HG02938 (cell line): ENCODE results near the gene SRPK1.
"Not testable (repeated sequence)": the region's sequence is repeated elsewhere in the genome, so short reads cannot be mapped to it uniquely, and the experiment has no call there.

Source experiments
- ATAC-seq: cut with Tn5 transposase; IDR thresholded peaks from one replicate; pipeline ENCODE4 v1.9.1; 2021; ENCODE audit warnings: mild to moderate bottlenecking, moderate library complexity; ENCODE audit not compliant: unreplicated experiment

SRPK1 gene

DNA sequence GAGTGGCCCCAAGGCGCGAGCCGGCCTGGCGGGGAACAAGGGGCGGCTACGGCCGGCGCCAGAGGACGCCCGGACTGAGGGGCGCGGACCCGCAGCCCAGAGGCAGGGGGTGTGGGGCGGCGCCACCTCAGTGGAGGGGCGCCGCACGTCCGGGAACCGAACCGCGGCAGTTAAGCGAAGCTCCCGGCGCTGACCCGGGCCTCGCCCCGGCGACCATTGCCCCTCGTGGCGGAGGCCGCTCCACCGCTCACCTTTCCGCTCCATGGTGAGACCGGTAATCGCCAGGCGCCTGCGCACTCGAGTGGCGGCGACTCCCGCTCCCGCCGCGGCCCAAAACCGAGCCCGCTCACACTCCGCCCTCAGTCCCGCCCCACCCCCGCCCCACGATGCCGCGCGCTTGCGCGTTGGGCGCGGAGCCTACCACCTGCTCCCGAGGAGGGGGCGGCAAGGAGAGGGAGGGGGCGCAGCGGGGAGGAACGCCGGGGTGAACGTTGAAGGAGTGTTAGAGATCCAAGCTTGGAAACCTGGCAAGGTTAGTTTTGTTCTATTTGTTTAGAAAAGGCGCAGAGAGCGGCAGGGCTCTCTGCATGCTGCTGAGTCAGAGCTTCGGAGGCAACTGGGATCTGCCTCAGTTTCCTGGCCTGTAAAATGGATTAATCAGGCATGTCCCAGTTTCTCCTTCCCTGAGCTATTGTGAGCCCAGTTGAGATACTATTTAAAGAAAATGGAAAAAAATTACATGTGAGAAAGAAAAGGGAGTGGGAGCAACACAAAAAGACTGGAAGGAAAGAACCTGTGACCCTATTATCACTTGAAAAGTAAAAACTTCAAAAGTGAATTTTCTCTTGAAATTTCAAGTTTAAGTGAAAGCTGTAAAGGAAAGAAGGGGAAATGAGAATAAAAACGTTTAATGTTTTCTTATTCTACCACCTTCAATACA lies at the start of gene SRPK1:
Gene SRPK1 (minus strand): TSS at position 306 of the 940 bp plus-strand sequence. CDS start 42 bp downstream, at position 264.
- ATAC-seq: peak; percentile 68

DNA sequence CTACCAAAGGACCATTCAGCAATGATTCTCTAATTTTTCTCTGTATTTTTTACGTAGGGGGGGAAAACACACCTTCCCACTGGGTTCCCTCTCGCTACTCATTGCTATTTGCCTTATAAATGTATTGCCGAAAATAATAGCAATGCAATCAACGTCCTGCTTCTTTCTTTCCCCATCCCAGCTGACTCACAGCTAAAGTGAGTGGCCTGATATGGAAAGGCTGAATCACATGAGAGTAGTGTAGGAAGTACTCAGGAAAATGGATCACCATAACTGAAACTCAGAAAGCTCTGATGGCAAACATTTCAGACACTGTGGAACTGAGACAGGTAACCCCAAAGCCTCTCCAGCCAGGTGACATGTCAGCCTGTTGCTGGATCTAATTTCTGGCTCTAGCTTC lies 49.3 kb upstream of the SRPK1 start:
- no peak for ATAC-seq

- ATAC-seq: no peak
Measured at GRCh38 chr6:35969646-35970045, 48.7 kb upstream of the SRPK1 start.

- no peak for ATAC-seq
Measured at GRCh38 chr6:35968821-35969220, 47.9 kb upstream of the SRPK1 start.

GRCh38 chr6:35967076-35967774 lies 46.3 kb upstream of the SRPK1 start:
- no peak for ATAC-seq

GRCh38 chr6:35962779-35963560 lies 42.1 kb upstream of the SRPK1 start:
- no peak for ATAC-seq

GRCh38 chr6:35960187-35960586 lies 39.3 kb upstream of the SRPK1 start:
- no peak for ATAC-seq

DNA sequence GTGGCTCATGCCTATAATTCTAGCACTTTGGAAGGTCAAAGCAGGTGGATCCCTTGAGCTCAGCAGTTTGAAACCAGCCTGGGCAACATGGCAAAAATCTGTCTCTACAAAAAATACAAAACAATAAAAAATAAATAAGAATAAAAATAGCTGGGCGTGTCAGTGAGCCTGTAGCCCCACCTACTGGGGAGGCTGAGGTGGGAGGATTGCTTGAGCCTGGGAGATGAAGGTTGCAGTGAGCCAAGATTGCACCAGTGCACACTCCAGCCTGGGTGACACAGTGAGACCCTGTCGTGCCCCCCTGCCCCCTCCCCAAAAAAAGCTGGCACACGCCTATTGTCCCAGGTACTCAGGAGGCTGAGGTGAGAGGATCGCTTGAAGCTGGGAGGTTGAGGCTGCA lies 35.1 kb upstream of the SRPK1 start:
- no peak for ATAC-seq

DNA sequence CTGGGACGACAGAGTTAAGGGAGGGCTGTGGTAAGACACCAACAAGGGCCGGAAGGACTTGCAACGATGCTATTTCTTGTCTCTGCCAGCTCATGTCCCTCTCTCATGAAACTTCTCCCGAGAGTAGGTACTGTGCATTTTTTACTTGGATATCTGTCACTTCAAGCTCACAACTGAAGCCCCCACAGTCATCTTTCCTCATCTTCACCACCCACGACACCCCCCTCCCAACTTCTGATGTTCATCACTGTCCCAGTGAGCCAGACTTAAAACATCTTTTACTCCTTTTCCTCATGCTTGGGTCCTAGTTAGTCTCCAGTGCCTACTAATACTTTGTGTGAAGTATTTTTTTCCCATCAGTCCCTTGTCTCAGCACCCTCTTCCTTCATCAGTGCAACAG lies 34.6 kb upstream of the SRPK1 start:
- no peak for ATAC-seq

- no peak for ATAC-seq
Measured at GRCh38 chr6:35955071-35955470, 34.2 kb upstream of the SRPK1 start.

DNA sequence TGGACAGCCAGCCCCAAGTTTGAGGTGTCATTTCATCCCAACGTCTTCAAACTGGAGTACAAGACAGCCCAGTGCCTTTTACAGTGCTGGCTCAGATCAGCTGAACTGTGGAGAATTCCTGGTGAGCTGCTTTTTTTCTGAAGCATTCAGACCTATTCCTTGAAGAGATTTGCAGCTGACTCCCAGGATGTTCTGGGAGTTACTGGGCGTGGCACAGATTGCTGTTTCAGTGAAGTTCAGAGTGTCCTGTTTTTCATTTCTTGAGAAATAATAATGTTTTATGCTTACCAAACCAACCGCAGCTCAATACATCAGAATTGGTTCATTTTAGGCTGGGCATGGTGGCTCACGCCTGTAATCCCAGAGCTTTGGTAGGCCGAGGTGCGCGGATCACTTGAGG lies 33.4 kb upstream of the SRPK1 start:
- ATAC-seq: no peak

DNA sequence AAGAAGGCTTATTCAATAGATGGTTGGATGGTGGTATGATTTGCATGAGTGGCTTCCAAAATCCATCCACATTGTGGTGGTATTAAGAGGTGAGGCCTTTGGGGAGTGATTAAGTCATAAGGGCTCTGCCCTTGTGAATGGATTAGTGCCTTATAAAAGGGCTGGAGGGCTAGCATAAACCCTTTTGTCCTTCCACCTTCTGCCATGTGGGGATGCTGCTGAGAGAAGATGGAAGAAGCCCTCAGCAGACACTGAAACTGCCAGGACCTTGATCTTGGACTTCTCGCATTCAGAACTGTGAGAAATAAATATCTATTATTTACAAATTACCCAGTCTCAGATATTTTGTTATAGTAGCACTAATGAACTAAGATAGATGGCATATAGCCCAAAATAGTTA lies 27.8 kb upstream of the SRPK1 start:
- no peak for ATAC-seq

DNA sequence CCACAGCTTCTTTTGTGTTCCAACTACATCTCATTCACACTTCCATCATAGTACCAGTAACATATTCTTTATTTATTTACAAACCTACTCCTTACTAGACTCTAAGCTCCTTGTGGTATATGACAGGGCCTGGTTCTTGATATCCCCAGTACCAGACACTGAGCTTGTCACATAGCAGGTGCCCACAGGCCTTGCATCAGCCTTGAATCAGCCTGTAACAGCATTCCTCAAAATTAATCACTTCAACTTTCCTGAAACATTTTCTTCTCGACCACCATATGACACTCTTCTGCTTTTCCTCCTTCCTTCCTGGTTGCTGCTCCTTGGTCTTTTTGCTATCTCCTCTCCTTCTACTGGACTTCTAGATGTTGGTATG lies 24.7 kb upstream of the SRPK1 start:
- ATAC-seq: no peak

DNA sequence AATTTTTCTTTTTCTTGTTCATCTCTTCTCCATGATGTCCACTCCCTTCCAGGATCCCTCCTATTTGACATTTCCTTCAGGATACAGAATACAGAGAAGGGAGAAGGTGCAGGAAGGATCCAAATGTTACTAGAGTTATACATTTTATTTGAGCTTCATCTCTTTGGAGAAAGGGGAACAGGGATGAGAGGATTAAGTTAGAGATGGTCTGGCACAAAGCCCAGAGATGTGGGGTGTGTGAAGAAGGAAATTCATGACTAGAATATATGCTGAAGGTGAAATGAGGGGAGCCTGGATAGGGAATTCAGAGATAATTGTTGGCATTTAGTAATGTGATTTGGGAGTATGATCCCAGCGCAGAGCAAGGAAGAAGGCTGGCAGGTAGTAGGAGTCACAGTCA lies 22.5 kb upstream of the SRPK1 start:
- no peak for ATAC-seq

GRCh38 chr6:35942355-35942754 lies 21.5 kb upstream of the SRPK1 start:
- no peak for ATAC-seq

DNA sequence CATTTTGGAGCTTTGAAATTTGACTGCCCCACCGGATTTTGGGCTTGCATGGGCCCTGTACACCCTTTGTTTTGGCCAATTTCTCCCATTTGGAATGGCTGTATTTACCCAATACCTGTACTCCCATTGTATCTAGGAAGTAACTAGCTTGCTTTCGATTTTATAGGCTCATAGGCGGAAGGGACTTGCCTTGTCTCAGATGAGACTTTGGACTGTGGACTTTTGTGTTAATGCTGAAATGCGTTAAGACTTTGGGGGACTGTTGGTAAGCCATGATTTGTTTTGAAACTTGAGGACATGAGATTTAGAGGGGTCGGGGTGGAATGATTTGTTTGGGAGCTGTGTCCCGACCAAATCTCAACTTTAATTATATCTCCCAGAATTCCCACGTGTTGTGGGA lies 20.3 kb upstream of the SRPK1 start:
- not testable (repeated sequence) for ATAC-seq

- ATAC-seq: not testable (repeated sequence)
Measured at GRCh38 chr6:35940014-35940413, 19.1 kb upstream of the SRPK1 start.

GRCh38 chr6:35939259-35939658 lies 18.4 kb upstream of the SRPK1 start:
- not testable (repeated sequence) for ATAC-seq

DNA sequence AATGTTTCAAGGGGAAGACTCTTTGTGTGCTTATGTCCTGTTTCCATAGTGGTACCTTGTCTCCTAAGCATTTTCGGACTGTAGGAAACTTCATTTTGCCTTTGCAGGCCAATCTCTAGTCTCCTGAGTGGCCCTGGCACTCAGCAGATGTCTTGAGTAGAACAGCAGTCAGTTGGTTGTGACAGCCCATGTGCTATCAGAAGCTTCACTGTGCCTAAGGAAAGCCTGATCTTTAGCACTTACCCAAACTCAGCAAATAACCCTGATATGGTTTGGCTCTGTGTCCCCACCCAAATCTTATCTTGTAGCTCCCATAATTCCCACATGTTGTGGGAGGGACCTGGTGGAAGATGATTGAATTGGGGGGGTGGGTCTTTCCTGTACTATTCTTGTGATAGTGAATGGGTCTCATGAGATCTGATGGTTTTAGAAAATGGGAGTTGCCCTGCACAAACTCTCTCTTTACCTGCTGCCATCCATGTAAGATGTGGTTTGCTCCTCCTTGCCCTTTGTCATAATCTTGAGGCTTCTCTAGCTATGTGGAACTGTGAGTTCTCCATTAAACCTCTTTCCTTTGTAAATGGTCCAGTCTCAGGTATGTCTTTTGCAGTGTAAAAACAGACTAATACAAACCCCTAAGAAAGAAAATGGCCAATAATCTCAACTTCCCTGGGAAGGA lies 15.9 kb upstream of the SRPK1 start:
- ATAC-seq: no peak

DNA sequence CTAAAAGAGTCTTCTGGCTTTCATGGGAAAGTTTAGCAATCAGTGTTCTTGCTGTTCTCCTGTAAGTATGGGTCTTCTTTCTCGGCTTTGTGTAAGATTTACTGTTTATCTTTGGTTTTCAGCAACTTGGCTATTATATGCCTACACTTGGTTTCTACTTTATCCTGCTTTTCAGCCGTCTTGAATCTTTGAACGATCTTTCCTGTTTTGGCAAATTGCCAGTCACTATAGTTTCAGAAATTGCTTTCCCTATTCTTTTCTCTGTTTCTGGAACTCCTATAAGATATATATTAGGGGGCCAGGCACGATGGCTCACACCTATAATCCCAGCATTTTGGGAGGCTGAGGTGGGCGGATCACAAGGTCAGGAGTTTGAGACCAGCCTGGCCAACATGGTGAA lies 14.6 kb upstream of the SRPK1 start:
- no peak for ATAC-seq

DNA sequence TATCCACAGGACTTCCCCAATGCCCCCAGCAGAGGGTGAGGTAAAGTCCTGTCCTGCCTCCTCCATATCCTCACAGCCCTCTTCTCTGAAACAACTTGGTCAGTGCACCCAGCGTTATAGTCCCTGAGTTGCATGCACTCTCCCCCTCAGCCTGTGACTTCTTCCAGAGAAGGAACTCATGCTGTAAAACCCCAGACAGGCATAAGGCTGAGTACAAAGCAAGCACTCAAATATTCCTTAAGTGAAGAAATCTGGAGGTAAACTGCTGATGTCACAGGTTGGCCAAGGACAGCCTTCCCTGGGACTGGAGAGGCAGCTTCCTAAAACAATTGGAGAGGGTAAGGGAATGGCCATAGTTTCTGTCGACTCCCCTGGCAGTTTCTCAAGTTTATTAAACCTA lies 12.9 kb upstream of the SRPK1 start:
- ATAC-seq: no peak
